Stimulated activated CD8-positive, alpha-beta memory T cell treated with anti-CD3 and anti-CD28 coated beads, Interleukin-7, amount 100 ng/mL, for 4 hours (primary cell): Measurements from ENCODE around the gene ACSL1.

Experiments used
- DNase-seq, 2 donors: peaks; one replicate each; pipeline ENCODE4 v3.0.0-alpha.2; 2020; ENCODE audit warnings: low read depth in 2 of 2

Gene ACSL1

DNA sequence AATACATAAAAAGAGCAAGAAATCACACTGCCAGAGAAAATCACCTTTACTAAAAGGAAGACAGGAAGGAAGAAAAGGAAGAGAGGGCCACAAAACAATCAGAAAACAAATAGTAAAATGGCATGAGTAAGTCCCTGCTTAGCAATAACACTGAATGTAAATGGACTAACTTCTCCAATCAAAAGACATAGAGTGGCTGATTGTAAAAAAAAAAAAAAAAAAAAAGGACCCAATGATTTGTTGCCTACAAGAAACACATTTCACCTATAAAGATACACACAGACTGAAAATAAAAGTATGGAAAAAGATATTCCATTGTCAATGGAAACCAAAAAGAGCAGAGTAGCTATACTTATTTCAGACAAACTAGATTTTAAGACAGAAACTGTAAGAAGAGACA lies 104.5 kb downstream of the ACSL1 start:
- DNase-seq: no peak

DNA sequence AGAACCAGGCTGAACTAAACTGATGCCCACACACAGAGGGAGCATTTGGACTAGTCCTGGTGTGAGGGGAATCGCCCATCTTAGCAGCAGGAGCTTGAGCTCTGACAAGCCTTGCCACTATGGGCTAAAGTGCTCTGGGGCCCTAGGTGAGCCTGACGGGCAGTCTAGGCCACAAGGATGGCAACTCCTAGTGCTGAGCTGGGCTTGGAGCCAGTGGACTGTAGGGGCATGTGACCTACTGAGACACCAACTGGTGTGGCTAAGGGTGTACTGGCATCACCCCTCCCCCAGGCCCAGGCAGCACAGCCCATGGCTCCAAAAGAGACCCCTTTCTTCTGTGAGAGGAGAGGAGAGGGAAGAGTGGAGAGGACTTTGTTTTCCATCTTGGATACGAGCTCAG lies 106.4 kb downstream of the ACSL1 start:
- DNase-seq: no peak

DNA sequence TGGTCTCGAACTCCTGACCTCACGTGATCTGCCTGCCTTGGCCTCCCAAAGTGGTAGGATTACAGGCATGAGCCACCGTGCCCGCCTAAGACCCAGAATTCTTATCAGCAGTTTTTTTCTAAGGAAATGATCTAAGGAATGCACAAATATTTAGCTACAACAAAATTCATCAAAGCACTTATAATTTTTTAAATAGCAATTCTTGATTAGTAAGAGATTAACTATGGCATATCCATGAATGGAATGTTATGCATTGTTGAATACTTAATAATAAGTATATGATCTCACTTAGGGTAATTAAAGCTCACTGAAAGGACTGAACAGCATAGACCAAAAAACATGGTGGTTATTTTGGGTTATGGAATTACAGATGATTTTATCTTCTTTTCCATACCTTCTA lies 110.2 kb downstream of the ACSL1 start:
- no peak for DNase-seq

DNA sequence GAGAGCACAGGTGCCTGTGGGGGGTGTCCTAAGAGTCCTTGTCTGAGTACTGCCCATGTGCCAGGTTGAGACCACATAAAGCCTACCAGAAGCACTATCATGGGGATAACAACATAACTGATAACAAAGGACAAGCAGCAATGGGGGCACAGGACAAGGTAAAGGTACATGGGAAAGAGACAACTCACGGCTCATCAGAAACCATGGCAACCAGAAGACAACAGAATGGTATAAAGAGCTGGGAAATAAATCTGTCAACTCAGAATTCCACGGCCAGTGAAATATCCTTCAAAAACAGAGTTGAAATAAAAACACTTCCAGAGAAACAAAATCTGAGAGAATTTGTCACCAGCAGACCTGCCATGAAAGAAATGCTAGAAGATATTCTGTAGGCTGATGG lies 111.9 kb downstream of the ACSL1 start:
- DNase-seq: no peak

GRCh38 chr4:184712322-184712721 lies 113.4 kb downstream of the ACSL1 start:
- DNase-seq: no peak

- DNase-seq: no peak
These were observed 119.3 kb downstream of the ACSL1 start for GRCh38 chr4:184706453-184706852.

GRCh38 chr4:184705692-184706091 lies 120.1 kb downstream of the ACSL1 start:
- no peak for DNase-seq
